ENCODE measurements around the gene NYAP2. TPM values are rescaled to one million over a fixed set of nuclear protein-coding genes. Genes with fewer than 3 reads are reported as not detected.

Gene NYAP2
- total and polyA plus RNA-seq, 12 donors, result 0.04 TPM; not detected in 11

DNA sequence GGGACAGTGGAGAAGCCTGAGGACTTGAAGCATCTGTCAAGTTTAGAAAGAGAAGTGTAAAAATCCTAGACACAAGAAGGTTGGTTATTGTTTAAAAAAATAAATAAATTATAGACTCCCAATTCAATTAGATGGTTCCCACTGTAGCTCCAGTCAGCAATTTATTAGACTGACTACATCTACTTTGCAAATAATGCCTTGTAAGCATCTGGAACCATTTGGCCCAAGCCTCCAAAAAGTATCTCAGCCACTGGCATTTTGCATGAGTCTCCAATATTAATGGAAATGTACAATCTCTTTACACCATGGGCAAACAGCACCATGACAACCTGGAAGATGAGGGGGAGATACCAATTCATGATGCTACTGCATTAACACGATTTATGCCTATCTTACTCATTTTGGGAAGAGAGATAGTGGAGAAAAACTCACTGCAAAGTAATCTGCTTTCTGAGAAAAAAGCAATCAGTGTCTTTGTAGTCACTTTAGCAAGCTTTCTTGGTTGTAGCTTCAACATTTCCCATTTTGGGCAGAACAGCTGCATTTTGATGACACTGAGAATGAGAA, 2.8 kb downstream of the NYAP2 start:
- no peaks in the 10 kb centered on the region for H3K9me3 ChIP-seq
- H3K4me1 ChIP-seq, result no peaks in the 10 kb centered on the region
- intact Hi-C loops (cut with DNase I), result no loop called here
- no peaks in the 10 kb centered on the region for H3K36me3 ChIP-seq
- peaks cover 0 to 3% (median 0%) of the 10 kb centered on the region in 7 donors for H3K27me3 ChIP-seq
- no peak overlapping the region for H3K27ac ChIP-seq
- no peak overlapping the region for H3K4me3 ChIP-seq
- TF ChIP-seq CTCF (IDR thresholded peaks at IDR 0.05), result no peak
- DNase-seq, result no peak
- WGBS, 2 donors, result 19 to 26% methylated on average over 1 of the region's 1 CpG
- ATAC-seq, result no peak

DNA sequence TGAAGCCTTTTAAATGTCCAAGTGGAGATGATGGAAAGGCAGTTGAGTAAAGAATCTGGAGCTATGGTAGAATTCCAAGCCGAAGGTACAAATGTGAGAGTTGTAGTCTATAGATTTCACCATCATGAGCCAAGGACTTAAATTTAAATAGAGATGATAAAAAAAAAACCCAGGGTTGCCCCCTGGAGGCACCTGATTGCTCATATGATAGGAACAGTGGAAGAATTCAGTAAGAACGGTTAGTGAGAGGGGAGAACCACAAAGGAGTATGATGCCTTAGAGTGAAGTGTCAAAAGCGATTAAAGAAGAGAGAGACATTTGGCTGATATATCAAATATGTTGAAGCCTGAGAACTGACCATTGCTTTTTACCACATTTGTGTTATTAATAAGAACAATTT, 11.9 kb downstream of the NYAP2 start:
- Histone ChIP-seq H3K36me3 (no peaks in the 10 kb centered on the region), H3K4me1 (no peaks in the 10 kb centered on the region), H3K4me3 (no peak overlapping the region), H3K27ac (no peak overlapping the region), H3K9me3 (no peaks in the 10 kb centered on the region), H3K27me3 (no peaks in the 10 kb centered on the region)
- TF ChIP-seq CTCF (IDR thresholded peaks at IDR 0.05), result no peak
- intact Hi-C loops (cut with DNase I), result no loop called here
- WGBS, 2 donors, result 78 to 80% methylated on average over 3 of the region's 3 CpGs
- DNase-seq, result no peak
- no peak for ATAC-seq

- H3K36me3 ChIP-seq, result no peaks in the 10 kb centered on the region
- intact Hi-C loops (cut with DNase I), result no loop called here
- DNase-seq (no peak), ATAC-seq (no peak)
- no peak overlapping the region for H3K4me3 ChIP-seq
- no peaks in the 10 kb centered on the region for H3K27me3 ChIP-seq
- TF ChIP-seq CTCF (IDR thresholded peaks at IDR 0.05), result no peak
- no peaks in the 10 kb centered on the region for H3K4me1 ChIP-seq
- WGBS, 2 donors, result 44 to 45% methylated on average over 2 of the region's 2 CpGs
- no peaks in the 10 kb centered on the region for H3K9me3 ChIP-seq
- no peak overlapping the region for H3K27ac ChIP-seq
These were observed 14.3 kb downstream of the NYAP2 start for GRCh38 chr2:225413786-225414185.

- Histone ChIP-seq H3K36me3 (no peaks in the 10 kb centered on the region), H3K27me3 (no peaks in the 10 kb centered on the region), H3K4me1 (no peaks in the 10 kb centered on the region), H3K4me3 (no peak overlapping the region), H3K27ac (no peak overlapping the region), H3K9me3 (no peaks in the 10 kb centered on the region)
- TF ChIP-seq CTCF (IDR thresholded peaks at IDR 0.05), result no peak
- intact Hi-C loops (cut with DNase I), result no loop called here
- ATAC-seq (no peak), DNase-seq (no peak)
- WGBS, 2 donors, result 46 to 49% methylated on average over 1 of the region's 1 CpG
These were observed 15.4 kb downstream of the NYAP2 start for GRCh38 chr2:225414902-225415301.

Measured in heart right ventricle (tissue), 16 donors.